Measurements from ENCODE around the gene SYT11.

The SYT11 gene

GRCh38 chr1:155844860-155845421 lies 14.4 kb upstream of the SYT11 start:
- TF ChIP-seq CTCF (IDR thresholded peaks at IDR 0.05; ENCODE audit: low read depth, low read length), result no peak
- Histone ChIP-seq H3K4me3 (ENCODE audit: low read depth, low read length) (no peak overlapping the region), H3K9me3 (no peaks in the 10 kb centered on the region), H3K27me3 (no peaks in the 10 kb centered on the region), H3K4me1 (no peaks in the 10 kb centered on the region), H3K36me3 (peaks cover 36% of the 10 kb centered on the region)
- DNase-seq, result no peak

- Histone ChIP-seq H3K27me3 (no peaks in the 10 kb centered on the region), H3K4me1 (no peaks in the 10 kb centered on the region), H3K36me3 (peaks cover 53% of the 10 kb centered on the region), H3K4me3 (ENCODE audit: low read depth, low read length) (no peak overlapping the region), H3K9me3 (no peaks in the 10 kb centered on the region)
- DNase-seq, result no peak
- no peak for TF ChIP-seq CTCF (IDR thresholded peaks at IDR 0.05; ENCODE audit: low read depth, low read length)
These were observed 11.4 kb upstream of the SYT11 start for GRCh38 chr1:155847823-155848529.

GRCh38 chr1:155850345-155850744 lies 9.0 kb upstream of the SYT11 start:
- Histone ChIP-seq H3K4me3 (ENCODE audit: low read depth, low read length) (no peak overlapping the region), H3K27me3 (no peaks in the 10 kb centered on the region), H3K4me1 (no peaks in the 10 kb centered on the region), H3K36me3 (peaks cover 60% of the 10 kb centered on the region), H3K9me3 (no peaks in the 10 kb centered on the region)
- no peak for DNase-seq
- no peak for TF ChIP-seq CTCF (IDR thresholded peaks at IDR 0.05; ENCODE audit: low read depth, low read length)

- H3K9me3 ChIP-seq, result no peaks in the 10 kb centered on the region
- H3K27me3 ChIP-seq, result no peaks in the 10 kb centered on the region
- H3K4me3 ChIP-seq (ENCODE audit: low read depth, low read length), result peak overlapping the region; percentile 85
- H3K36me3 ChIP-seq, result peaks cover 30% of the 10 kb centered on the region
- DNase-seq, result no peak
- no peak for TF ChIP-seq CTCF (IDR thresholded peaks at IDR 0.05; ENCODE audit: low read depth, low read length)
- no peaks in the 10 kb centered on the region; the same call in 1 of the 2 replicates for H3K4me1 ChIP-seq
These were observed 3.0 kb upstream of the SYT11 start for GRCh38 chr1:155856257-155856974.

- Histone ChIP-seq H3K27me3 (no peaks in the 10 kb centered on the region), H3K36me3 (peaks cover 28% of the 10 kb centered on the region), H3K9me3 (no peaks in the 10 kb centered on the region), H3K4me3 (ENCODE audit: low read depth, low read length) (peak within 1 kb of the TSS; percentile 85), H3K4me1 (no peaks in the 10 kb centered on the region; the same call in 1 of the 2 replicates)
- TF ChIP-seq CTCF (IDR thresholded peaks at IDR 0.05; ENCODE audit: low read depth, low read length), result no peak
- peak; percentile 92 for DNase-seq
These were observed 2.1 kb upstream of the SYT11 start, which contains the start of gene GON4L for GRCh38 chr1:155856975-155857930. Gene GON4L (minus strand): TSS chr1:155857214. CDS start chr1:155853780, 3,434 bp downstream.
